H1 (cell line): ENCODE measurements around the gene DSCAM. TPM values are rescaled to one million over a fixed set of nuclear protein-coding genes. Genes with fewer than 3 reads are reported as not detected.

ENCODE experiments used
- CTCF ChIA-PET: fragments of 300-600 bp; sonication (Branson Sonifier 250); formaldehyde crosslinking; loops from one replicate; lab custom pipeline; 2021; ENCODE audit not compliant: partially characterized antibody; lab: Charles Lee
- POLR2A ChIA-PET: fragments of 300-600 bp; sonication (Branson Sonifier 250); formaldehyde crosslinking; loops from one replicate; lab custom pipeline; 2021; ENCODE audit warnings: inconsistent platforms; ENCODE audit not compliant: partially characterized antibody; lab: Charles Lee
- DNase-seq, 2 experiments: peaks; one replicate each; pipeline versions ENCODE4 v3.0.0 to v3.0.0-alpha.2; 2010 to 2022; ENCODE audit warnings: low spot score in 2 of 2, low read depth in 1 of 2, mixed read lengths in 1 of 2
- FAIRE-seq: peaks from 2 replicates; lab custom pipeline; 2011; peaks lifted over from hg19 to GRCh38; lab: Jason Lieb, UNC
- H2AFZ ChIP-seq: 2 replicates; pipeline ENCODE4 v1.8.1; 2012; ENCODE audit warnings: low read length, inconsistent platforms
- H2AK5ac ChIP-seq: 2 replicates; pipeline ENCODE4 v1.6.1; 2013; ENCODE audit warnings: low read depth, low read length
- H2BK120ac ChIP-seq: replicated peaks from 2 replicates; pipeline ENCODE3; 2013; ENCODE audit warnings: low read depth, low read length, inconsistent platforms
- H2BK12ac ChIP-seq: 2 replicates; pipeline ENCODE4 v1.6.1; 2013; ENCODE audit warnings: low read depth, low read length
- H2BK15ac ChIP-seq: 2 replicates; pipeline ENCODE4 v1.6.1; 2013; ENCODE audit warnings: low read length
- H2BK20ac ChIP-seq: 2 replicates; pipeline ENCODE4 v1.6.1; 2013; ENCODE audit warnings: low read length
- H2BK5ac ChIP-seq: 2 replicates; pipeline ENCODE4 v1.6.1; 2013; ENCODE audit warnings: low read depth, low read length
- H3K14ac ChIP-seq: 2 replicates; pipeline ENCODE4 v1.6.1; 2013; ENCODE audit warnings: inconsistent platforms; ENCODE audit not compliant: insufficient read length
- H3K18ac ChIP-seq: 2 replicates; pipeline ENCODE4 v1.6.1; 2013; ENCODE audit warnings: low read length; ENCODE audit errors: extremely low read depth
- H3K23ac ChIP-seq: 2 replicates; pipeline ENCODE4 v1.6.1; 2013; ENCODE audit warnings: inconsistent platforms; ENCODE audit not compliant: insufficient read length
- H3K23me2 ChIP-seq: 2 replicates; pipeline ENCODE4 v1.6.1; 2013; ENCODE audit warnings: low read depth, low read length
- H3K27ac ChIP-seq: 2 replicates; pipeline ENCODE4 v1.6.1; 2011; ENCODE audit warnings: low read depth, low read length, inconsistent platforms
- H3K27me3 ChIP-seq, 4 experiments: replicated peaks in 1 of 4; 1 replicate in 1 of 4; 2 replicates in 3 of 4; pipeline versions ENCODE4 v1.6.1 to v1.8.1; 2011 to 2013; ENCODE audit warnings: low read length in 3 of 4, mild to moderate bottlenecking in 3 of 4, inconsistent platforms in 2 of 4, mixed read lengths in 2 of 4, moderate library complexity in 1 of 4; ENCODE audit not compliant: control insufficient read depth in 3 of 4, insufficient read depth in 3 of 4; ENCODE audit errors: extremely low read depth in 1 of 4
- H3K36me3 ChIP-seq, 4 experiments: 2 replicates each; pipeline versions ENCODE4 v1.6.1 to v1.8.1; 2011 to 2013; ENCODE audit warnings: mild to moderate bottlenecking in 4 of 4, low read length in 3 of 4, moderate library complexity in 2 of 4, control low read depth in 1 of 4, inconsistent platforms in 1 of 4; ENCODE audit not compliant: insufficient read depth in 4 of 4, control insufficient read depth in 2 of 4
- H3K4ac ChIP-seq: replicated peaks from 2 replicates; pipeline ENCODE3; 2013; ENCODE audit warnings: low read length, low read depth, mixed read lengths, inconsistent platforms; ENCODE audit not compliant: insufficient read length
- H3K4me1 ChIP-seq, 4 experiments: replicated peaks in 1 of 4; 1 replicate in 1 of 4; 2 replicates in 3 of 4; pipeline versions ENCODE4 v1.6.1 to v1.8.1; 2011 to 2013; ENCODE audit warnings: low read length in 3 of 4, inconsistent platforms in 2 of 4, mixed read lengths in 1 of 4; ENCODE audit not compliant: insufficient read depth in 4 of 4, control insufficient read depth in 3 of 4
- H3K4me2 ChIP-seq, 2 experiments: 2 replicates each; pipeline versions ENCODE4 v1.6.1 to v1.8.1; 2011 to 2013; ENCODE audit warnings: low read depth in 2 of 2, low read length in 2 of 2, control low read depth in 1 of 2, inconsistent platforms in 1 of 2, mild to moderate bottlenecking in 1 of 2; ENCODE audit not compliant: insufficient read depth in 1 of 2
- H3K4me3 ChIP-seq, 4 experiments: fragments of 200-600, 300-600 bp in 1 of 4; sonication (generic), shearing (Covaris generic), sonication (Bioruptor Twin) in 1 of 4; 2 replicates each; pipeline versions ENCODE4 v1.5.1 to v1.8.1; 2011 to 2016; ENCODE audit warnings: low read length in 4 of 4, low read depth in 3 of 4, control low read depth in 2 of 4, inconsistent platforms in 2 of 4, mild to moderate bottlenecking in 2 of 4, mixed read lengths in 1 of 4, moderate library complexity in 1 of 4; ENCODE audit not compliant: insufficient read depth in 2 of 4; ENCODE audit errors: extremely low read depth in 1 of 4
- H3K56ac ChIP-seq: replicated peaks from 2 replicates; pipeline ENCODE3; 2013; ENCODE audit warnings: low read depth, mild to moderate bottlenecking, mixed read lengths, low read length, inconsistent platforms; ENCODE audit not compliant: insufficient read length
- H3K79me1 ChIP-seq: 2 replicates; pipeline ENCODE4 v1.6.1; 2013; ENCODE audit warnings: low read depth, low read length, control low read depth
- H3K79me2 ChIP-seq, 2 experiments: 2 replicates each; pipeline versions ENCODE4 v1.6.1 to v1.8.1; 2012 to 2013; ENCODE audit warnings: low read length in 2 of 2, mild to moderate bottlenecking in 2 of 2, inconsistent platforms in 1 of 2; ENCODE audit not compliant: insufficient read depth in 2 of 2, control insufficient read depth in 1 of 2
- H3K9ac ChIP-seq, 4 experiments: replicated peaks in 1 of 4; 1 replicate in 1 of 4; 2 replicates in 3 of 4; pipeline versions ENCODE4 v1.6.1 to v1.8.1; 2011 to 2013; ENCODE audit warnings: low read depth in 3 of 4, low read length in 3 of 4, control low read depth in 2 of 4, mild to moderate bottlenecking in 2 of 4, moderate library complexity in 2 of 4, inconsistent platforms in 1 of 4; ENCODE audit errors: extremely low read depth in 1 of 4
- H3K9me3 ChIP-seq, 2 experiments: 2 replicates each; pipeline versions ENCODE4 v1.6.1 to v1.8.1; 2012 to 2013; ENCODE audit warnings: mild to moderate bottlenecking in 2 of 2, moderate library complexity in 2 of 2, control low read depth in 1 of 2, inconsistent platforms in 1 of 2, low read depth in 1 of 2, low read length in 1 of 2, mixed read lengths in 1 of 2; ENCODE audit not compliant: insufficient read depth in 2 of 2
- H4K20me1 ChIP-seq, 2 experiments: replicated peaks in 1 of 2; 2 replicates each; pipeline versions ENCODE3 to v1.8.1; 2011 to 2013; ENCODE audit warnings: inconsistent platforms in 2 of 2, low read length in 2 of 2, mild to moderate bottlenecking in 1 of 2; ENCODE audit not compliant: insufficient read depth in 2 of 2, control insufficient read depth in 1 of 2
- H4K5ac ChIP-seq: 2 replicates; pipeline ENCODE4 v1.6.1; 2013; ENCODE audit warnings: low read length, low read depth, mixed read lengths, inconsistent platforms; ENCODE audit not compliant: insufficient read length
- H4K8ac ChIP-seq: 2 replicates; pipeline ENCODE4 v1.8.0; 2013; ENCODE audit warnings: mild to moderate bottlenecking, moderate library complexity, low read length, inconsistent platforms; ENCODE audit not compliant: insufficient read depth; ENCODE audit errors: extremely low read depth
- H4K91ac ChIP-seq: replicated peaks from 2 replicates; pipeline ENCODE3; 2013; ENCODE audit warnings: low read length, mixed read lengths, inconsistent platforms; ENCODE audit not compliant: insufficient read length
- ASH2L ChIP-seq: fragments of 200-600, 300-600 bp; sonication (generic); IDR thresholded peaks from one replicate; pipeline ENCODE4 v1.7.1; 2017; ENCODE audit warnings: low read length
- BACH1 ChIP-seq: IDR thresholded peaks from 2 replicates; pipeline ENCODE4 v1.6.1; 2012; ENCODE audit warnings: low read length, improper control_type of control experiment
- TAF7 ChIP-seq: optimal IDR thresholded peaks from 2 replicates; pipeline ENCODE3; 2011; ENCODE audit warnings: low read depth, mild to moderate bottlenecking, inconsistent platforms, low read length, moderate library complexity, borderline replicate concordance
- WGBS, 2 experiments: shearing (Covaris generic) in 1 of 2; methylation state at CpG; one replicate each; pipeline versions ENCODE4 v1.1.6 to v1.1.7; 2013 to 2015; ENCODE audit warnings: low lambda C conversion rate in 2 of 2, mixed read lengths in 2 of 2, inconsistent platforms in 1 of 2, low coverage in 1 of 2, missing lambda C conversion rate in 1 of 2; ENCODE audit not compliant: insufficient replicate concordance in 2 of 2, insufficient coverage in 1 of 2, insufficient read length in 1 of 2; ENCODE audit errors: extremely low coverage in 1 of 2, missing lambda C conversion rate in 1 of 2; 5-methylcytosine and 5-hydroxymethylcytosine counted together
- polyA plus RNA-seq, 7 experiments: library from polyadenylated mRNA; depleted of rRNA in 3 of 7; stranded (reverse) in 5 of 7; unstranded in 2 of 7; fragments of >200 nt in 5 of 7; fragments of 200-250 nt in 2 of 7; gene quantifications; 1 replicate in 5 of 7; 2 replicates in 1 of 7; 4 replicates in 1 of 7; pipeline versions ENCODE4 v1.2.1 to v1.2.3, GENCODE V29; 2011 to 2013; ENCODE audit warnings: missing spikeins in 2 of 7, mixed read lengths in 2 of 7
- total RNA-seq: library from RNA; stranded (reverse); fragmentation: NEBNext Ultra II Directional; extraction: Animal tissue kit (Norgen Biotek cat#: 25700); gene quantifications from 2 replicates; pipeline ENCODE4 v1.2.1, GENCODE V29; 2021

The DSCAM gene
- total and polyA plus RNA-seq, 2 of the 8 experiments (the other 6 are each of a cell fraction or from before 2014, with no cell fraction given) = 0.02 to 0.15 TPM

GRCh38 chr21:40845441-40845995 is 1.4 kb downstream of the DSCAM start:
- POLR2A ChIA-PET = no interaction called here
- Histone ChIP-seq H2BK5ac (no peak overlapping the region), H3K18ac (no peak overlapping the region), H3K4me2 (peak overlapping the region in 1 of 2 experiments; percentile 57; a peak in 1 of 4 replicates), H2BK12ac (no peak overlapping the region), H4K91ac (no peak overlapping the region), H3K9ac (no peak overlapping the region), H3K4ac (no peak overlapping the region), H3K36me3 (no peaks in the 10 kb centered on the region), H3K23ac (no peak overlapping the region), H3K4me1 (peaks cover 0 to 4% (median 3%) of the 10 kb centered on the region in 4 experiments; a peak in 2 of 7 replicates), H3K56ac (no peak overlapping the region), H4K20me1 (no peaks in the 10 kb centered on the region), H2BK15ac (no peak overlapping the region), H3K9me3 (no peaks in the 10 kb centered on the region), H4K8ac (no peak overlapping the region), H2BK120ac (no peak overlapping the region), H3K27ac (no peak overlapping the region), H2BK20ac (no peak overlapping the region), H3K4me3 (no peak overlapping the region), H3K27me3 (peaks cover 3 to 49% (median 35%) of the 10 kb centered on the region in 4 experiments), H3K79me1 (no peaks in the 10 kb centered on the region), H2AK5ac (no peak overlapping the region), H3K23me2 (peaks cover 9% of the 10 kb centered on the region), H3K79me2 (no peaks in the 10 kb centered on the region), H3K14ac (no peak overlapping the region), H2AFZ (no peak overlapping the region), H4K5ac (no peak overlapping the region)
- FAIRE-seq (no peak), DNase-seq (no peak)
- CTCF ChIA-PET = interaction anchor here (0.7 to 1.0 kb wide), 3 partner anchors 10 to 200 kb away, joined by 3 read pairs; no protein-coding TSS in a partner anchor
- 92% methylated on average over 5 of the region's 5 CpGs; no CpG with 5 or more reads in 1 of the 2 experiments for WGBS, 2 experiments
- TF ChIP-seq BACH1 (no peak), TAF7 (no peak), ASH2L (no peak)
